ENCODE results near the gene DPP8.

- TF ChIP-seq EZH2 (IDR thresholded peaks at IDR 0.05; ENCODE audit: borderline replicate concordance, low read depth, low read length, severe bottlenecking) = no peak
- TF ChIP-seq POLR2A (IDR thresholded peaks at IDR 0.05; ENCODE audit: low read depth, low read length) = no peak
- no peak for TF ChIP-seq CTCF (IDR thresholded peaks at IDR 0.05; ENCODE audit: extremely low read depth in 1 of 2, insufficient read depth in 1 of 2, low read depth in 1 of 2, low read length in 2 of 2)
- TF ChIP-seq POLR2AphosphoS5 (IDR thresholded peaks at IDR 0.05; ENCODE audit: insufficient read depth, low read depth, low read length) = no peak
- TF ChIP-seq MAX (IDR thresholded peaks at IDR 0.05; ENCODE audit: insufficient read depth, insufficient read length) = no peak
Measured at GRCh38 chr15:65402961-65403360, 114.5 kb downstream of the DPP8 start.

Data from endothelial cell of umbilical vein (primary cell).